Measurements from ENCODE around the gene GET3.
A peak's percentile ranks its signal among the peaks of the same experiment; 100 is the strongest.

DNA sequence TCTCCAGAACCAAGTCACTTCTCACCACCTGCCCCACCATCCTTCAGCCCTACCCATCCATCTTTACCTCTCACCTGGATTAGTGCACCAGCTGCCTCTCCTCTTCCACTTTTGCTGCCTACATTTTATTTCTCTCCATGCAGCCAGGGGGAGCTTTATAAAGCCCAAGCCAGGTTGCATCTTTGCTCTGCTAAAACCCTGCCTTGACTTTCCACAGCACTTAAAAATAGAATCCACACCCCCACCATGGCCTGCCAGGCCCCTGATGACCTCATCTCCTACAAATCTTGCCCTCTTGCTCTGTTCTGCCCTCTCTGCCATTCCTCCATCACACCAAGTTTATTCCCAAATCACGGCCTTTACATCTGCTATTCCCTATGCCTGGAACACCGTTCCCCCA is 36.3 kb downstream of the GET3 start:
- TF ChIP-seq CTCF (IDR thresholded peaks at IDR 0.05) (peak; percentile 51), EZH2phosphoT487 (IDR thresholded peaks at IDR 0.05; ENCODE audit: borderline replicate concordance, low read depth) (no peak), EP300 (IDR thresholded peaks at IDR 0.05; ENCODE audit: borderline replicate concordance in 1 of 2, low read depth in 1 of 2, low read length in 1 of 2) (no peak), GATA2 (CRISPR knock-in tag; IDR thresholded peaks at IDR 0.05) (no peak), POLR2AphosphoS5 (IDR thresholded peaks at IDR 0.05; ENCODE audit: low read depth, low read length) (no peak), REST (IDR thresholded peaks at IDR 0.05; ENCODE audit: low read depth, low read length) (no peak), YY1 (IDR thresholded peaks at IDR 0.05; ENCODE audit: low read depth) (no peak), CHD2 (IDR thresholded peaks at IDR 0.05; ENCODE audit: low read length, partially characterized antibody) (no peak), RAD21 (IDR thresholded peaks at IDR 0.05; ENCODE audit: low read length) (0 out of 2 replicates have a peak, but pooled peaks have one; percentile 13), RFX5 (IDR thresholded peaks at IDR 0.05; ENCODE audit: low read length) (no peak), MAX (IDR thresholded peaks at IDR 0.05; ENCODE audit: low read depth) (no peak)
- TF ChIP-seq, protein P1, sequence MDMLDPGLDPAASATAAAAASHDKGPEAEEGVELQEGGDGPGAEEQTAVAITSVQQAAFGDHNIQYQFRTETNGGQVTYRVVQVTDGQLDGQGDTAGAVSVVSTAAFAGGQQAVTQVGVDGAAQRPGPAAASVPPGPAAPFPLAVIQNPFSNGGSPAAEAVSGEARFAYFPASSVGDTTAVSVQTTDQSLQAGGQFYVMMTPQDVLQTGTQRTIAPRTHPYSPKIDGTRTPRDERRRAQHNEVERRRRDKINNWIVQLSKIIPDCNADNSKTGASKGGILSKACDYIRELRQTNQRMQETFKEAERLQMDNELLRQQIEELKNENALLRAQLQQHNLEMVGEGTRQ (IDR thresholded peaks at IDR 0.05; ENCODE audit: borderline replicate concordance, low read depth, low read length): no peak
